Esophagus muscularis mucosa (tissue), 4 donors: ENCODE measurements around the gene TMEM238L. TPM values are rescaled to one million over a fixed set of nuclear protein-coding genes. Genes with fewer than 3 reads are reported as not detected.

Experiments used
- DNase-seq: peaks from one replicate; pipeline ENCODE4 v3.0.0-alpha.2; 2017; ENCODE audit errors: extremely low spot score
- H3K27ac ChIP-seq, 4 donors: fragments of 200-600 bp; sonication (generic); replicated peaks in 1 of 4; 1 replicate in 3 of 4; 2 replicates in 1 of 4; pipeline ENCODE4 v1.5.1; 2016 to 2019; ENCODE audit warnings: mild to moderate bottlenecking in 1 of 4
- H3K27me3 ChIP-seq, 4 donors: fragments of 200-600 bp; sonication (generic); one replicate each; pipeline versions ENCODE4 v1.5.1 to v1.6.0; 2016 to 2019
- H3K36me3 ChIP-seq, 4 donors: fragments of 200-600 bp; sonication (generic); one replicate each; pipeline ENCODE4 v1.5.1; 2016 to 2019
- H3K4me1 ChIP-seq, 4 donors: fragments of 200-600 bp; sonication (generic); one replicate each; pipeline ENCODE4 v1.5.1; 2016 to 2019
- H3K4me3 ChIP-seq, 4 donors: fragments of 200-600 bp; sonication (generic); 1 replicate in 2 of 4; 2 replicates in 2 of 4; pipeline ENCODE4 v1.5.1; 2016 to 2019; ENCODE audit warnings: mild to moderate bottlenecking in 4 of 4, moderate library complexity in 1 of 4
- H3K9me3 ChIP-seq, 4 donors: fragments of 200-600 bp; sonication (generic); 1 replicate in 3 of 4; 2 replicates in 1 of 4; pipeline ENCODE4 v1.5.1; 2016 to 2019
- CTCF ChIP-seq, 3 experiments: fragments of 200-600 bp in 2 of 3; fragments of 450-650 bp in 1 of 3; sonication (generic) in 2 of 3; IDR thresholded peaks; one replicate each; pipeline ENCODE4 v1.5.1; 2017 to 2019; ENCODE audit warnings: antibody characterized with exemption in 3 of 3, mild to moderate bottlenecking in 2 of 3, moderate library complexity in 1 of 3
- EP300 ChIP-seq: sonication (generic); formaldehyde crosslinking; IDR thresholded peaks from one replicate; pipeline ENCODE4 v1.6.1; 2017; ENCODE audit warnings: antibody characterized with exemption
- POLR2A ChIP-seq: fragments of 450-650 bp; IDR thresholded peaks from one replicate; pipeline ENCODE4 v1.6.1; 2017; ENCODE audit warnings: antibody characterized with exemption, moderate library complexity, mild to moderate bottlenecking, low read depth
- POLR2AphosphoS5 ChIP-seq, 2 donors: sonication (generic); formaldehyde crosslinking; IDR thresholded peaks; one replicate each; pipeline ENCODE4 v1.6.1; 2017; ENCODE audit warnings: antibody characterized with exemption in 2 of 2
- WGBS: methylation state at CpG from one replicate; pipeline ENCODE4 v1.1.5; 2018; 5-methylcytosine and 5-hydroxymethylcytosine counted together
- intact Hi-C: fragments of 100-400 bp; cut with DNase I; formaldehyde crosslinking; loops from one replicate; pipeline ENCODE4 v1.15.1; 2023
- total RNA-seq, 4 donors: library from RNA; depleted of rRNA; stranded (reverse); fragments of >200 nt; gene quantifications; one replicate each; pipeline versions ENCODE4 v1.1.0 to v1.2.1, GENCODE V29; 2016

Gene TMEM238L
- total RNA-seq, 4 donors from 2014 or later, result not detected

- Histone ChIP-seq H3K4me1 (peaks cover 9 to 13% (median 11%) of the 10 kb centered on the region in 4 donors), H3K9me3 (no peaks in the 10 kb centered on the region), H3K27me3 (peaks cover 0 to 3% (median 0%) of the 10 kb centered on the region in 4 donors), H3K4me3 (no peak overlapping the region), H3K27ac (no peak overlapping the region), H3K36me3 (no peaks in the 10 kb centered on the region)
- no peak for DNase-seq
- intact Hi-C loops, result no loop called here
- TF ChIP-seq POLR2AphosphoS5 (IDR thresholded peaks at IDR 0.05) (no peak), POLR2A (no peak), CTCF (IDR thresholded peaks at IDR 0.05) (no peak), EP300 (no peak)
- WGBS, result 59% methylated on average over 4 of the region's 4 CpGs
Measured at GRCh38 chr17:10842658-10843057, 38.8 kb upstream of the TMEM238L start.

GRCh38 chr17:10838682-10839081, 34.8 kb upstream of the TMEM238L start:
- 91% methylated on average over 5 of the region's 5 CpGs for WGBS
- Histone ChIP-seq H3K27ac (no peak overlapping the region), H3K4me1 (no peaks in the 10 kb centered on the region), H3K4me3 (no peak overlapping the region), H3K27me3 (peaks cover 0 to 4% (median 0%) of the 10 kb centered on the region in 4 donors), H3K36me3 (no peaks in the 10 kb centered on the region), H3K9me3 (no peaks in the 10 kb centered on the region)
- TF ChIP-seq POLR2AphosphoS5 (IDR thresholded peaks at IDR 0.05) (no peak), EP300 (no peak)
- no peak for DNase-seq
- intact Hi-C loops, result no loop called here

GRCh38 chr17:10837921-10838320, 34.0 kb upstream of the TMEM238L start, which contains the start of gene PIRT:
Gene PIRT (minus strand): TSS chr17:10838087. CDS start chr17:10825645, 12,442 bp downstream.
- no peak for DNase-seq
- Histone ChIP-seq H3K4me1 (no peaks in the 10 kb centered on the region), H3K27ac (no peak within 1 kb of the TSS), H3K9me3 (no peaks in the 10 kb centered on the region), H3K4me3 (no peak within 1 kb of the TSS), H3K27me3 (peaks cover 0 to 4% (median 0%) of the 10 kb centered on the region in 4 donors), H3K36me3 (no peaks in the 10 kb centered on the region)
- TF ChIP-seq EP300 (no peak), POLR2AphosphoS5 (IDR thresholded peaks at IDR 0.05) (no peak), POLR2A (no peak), CTCF (IDR thresholded peaks at IDR 0.05) (no peak)
- intact Hi-C loops, result no loop called here
- 64% methylated on average over 5 of the region's 8 CpGs for WGBS

GRCh38 chr17:10836966-10837590, 33.2 kb upstream of the TMEM238L start:
- no peak for DNase-seq
- intact Hi-C loops, result no loop called here
- no peak for TF ChIP-seq POLR2AphosphoS5 (IDR thresholded peaks at IDR 0.05)
- TF ChIP-seq CTCF (IDR thresholded peaks at IDR 0.05), result no peak
- no peak for TF ChIP-seq EP300
- no peak for TF ChIP-seq POLR2A
- H3K4me1 ChIP-seq, result no peaks in the 10 kb centered on the region
- H3K9me3 ChIP-seq, result no peaks in the 10 kb centered on the region
- H3K4me3 ChIP-seq, result no peak overlapping the region
- no peak overlapping the region for H3K27ac ChIP-seq
- no peaks in the 10 kb centered on the region for H3K36me3 ChIP-seq
- 83% methylated on average over 12 of the region's 15 CpGs for WGBS
- peaks cover 0 to 4% (median 0%) of the 10 kb centered on the region in 4 donors for H3K27me3 ChIP-seq

GRCh38 chr17:10836145-10836544, 32.2 kb upstream of the TMEM238L start:
- WGBS, result 79% methylated on average over 7 of the region's 7 CpGs
- Histone ChIP-seq H3K27me3 (peaks cover 0 to 4% (median 0%) of the 10 kb centered on the region in 4 donors), H3K27ac (no peak overlapping the region), H3K4me1 (no peaks in the 10 kb centered on the region), H3K4me3 (no peak overlapping the region), H3K9me3 (no peaks in the 10 kb centered on the region), H3K36me3 (no peaks in the 10 kb centered on the region)
- no peak for TF ChIP-seq CTCF (IDR thresholded peaks at IDR 0.05)
- TF ChIP-seq POLR2AphosphoS5 (IDR thresholded peaks at IDR 0.05), result no peak
- no peak for TF ChIP-seq POLR2A
- TF ChIP-seq EP300, result no peak
- DNase-seq, result no peak
- intact Hi-C loops, result no loop called here
